GF-D8 (cell line): ENCODE measurements around the gene CALHM3.
"Not testable (repeated sequence)": the region's sequence is repeated elsewhere in the genome, so short reads cannot be mapped to it uniquely, and the experiment has no call there.

Experiments
- DNase-seq: peaks from one replicate; lab custom pipeline; 2025; lab: John Stamatoyannopoulos, UW

The CALHM3 gene

GRCh38 chr10:103479135-103479534, at the start of gene CALHM3:
Gene CALHM3 (minus strand): TSS chr10:103479240. CDS start chr10:103479032, 208 bp downstream.
- no peak for DNase-seq

GRCh38 chr10:103528549-103528948, 49.5 kb upstream of the CALHM3 start:
- no peak for DNase-seq

- DNase-seq: not testable (repeated sequence)
Measured at GRCh38 chr10:103527476-103527875, 48.4 kb upstream of the CALHM3 start.

- no peak for DNase-seq
Measured at GRCh38 chr10:103525901-103526300, 46.9 kb upstream of the CALHM3 start.

- DNase-seq: no peak
Measured at GRCh38 chr10:103523683-103524082, 44.6 kb upstream of the CALHM3 start.

GRCh38 chr10:103522006-103522405, 43.0 kb upstream of the CALHM3 start:
- DNase-seq: not testable (repeated sequence)

GRCh38 chr10:103519798-103520197, 40.8 kb upstream of the CALHM3 start:
- DNase-seq: no peak

- DNase-seq: no peak
Measured at GRCh38 chr10:103517234-103518085, 38.4 kb upstream of the CALHM3 start.

- no peak for DNase-seq
Measured at GRCh38 chr10:103514244-103514643, 35.2 kb upstream of the CALHM3 start.

- DNase-seq: no peak
Measured at GRCh38 chr10:103513380-103514060, 34.5 kb upstream of the CALHM3 start.

GRCh38 chr10:103512591-103513379, 33.7 kb upstream of the CALHM3 start:
- DNase-seq: no peak

GRCh38 chr10:103512166-103512565, 33.1 kb upstream of the CALHM3 start:
- DNase-seq: no peak

- no peak for DNase-seq
Measured at GRCh38 chr10:103510791-103511752, 32.0 kb upstream of the CALHM3 start.

GRCh38 chr10:103510046-103510685, 31.1 kb upstream of the CALHM3 start:
- DNase-seq: no peak

- no peak for DNase-seq
Measured at GRCh38 chr10:103507235-103508191, 28.5 kb upstream of the CALHM3 start.

- no peak for DNase-seq
Measured at GRCh38 chr10:103506061-103506460, 27.0 kb upstream of the CALHM3 start.

- no peak for DNase-seq
Measured at GRCh38 chr10:103504181-103504783, 25.2 kb upstream of the CALHM3 start.

GRCh38 chr10:103503777-103504176, 24.7 kb upstream of the CALHM3 start:
- not testable (repeated sequence) for DNase-seq
